A549 (cell line): ENCODE data around the gene RBMS3.

Source experiments
- CTCF ChIP-seq: fragments of >200 bp; sonication (Bioruptor Twin); formaldehyde crosslinking; IDR thresholded peaks from 3 replicates; pipeline ENCODE4 v1.5.1; 2016
- HOXB13 ChIP-seq: fragments of 250-450 bp; sonication (Bioruptor Pico); IDR thresholded peaks from 2 replicates; pipeline ENCODE4 v1.5.0; 2020; ENCODE audit warnings: low read depth, mild to moderate bottlenecking, moderate library complexity
- NR3C1 ChIP-seq: fragments of >200 bp; sonication (Bioruptor Twin); formaldehyde crosslinking; IDR thresholded peaks from 3 replicates; pipeline ENCODE4 v1.6.1; 2017
- POLR2A ChIP-seq: IDR thresholded peaks from 2 replicates; pipeline ENCODE4 v1.6.1; 2012; ENCODE audit warnings: mild to moderate bottlenecking, low read length
- TF ChIP-seq, protein P1 (sequence below): fragments of 450-650 bp; IDR thresholded peaks from 2 replicates; pipeline ENCODE4 v1.6.1; 2014; ENCODE audit warnings: antibody characterized with exemption
- TF ChIP-seq, protein P2 (sequence below): fragments of 250-450 bp; sonication (Bioruptor Pico); IDR thresholded peaks from 2 replicates; pipeline ENCODE4 v1.5.0; 2021; ENCODE audit warnings: mild to moderate bottlenecking, moderate library complexity, borderline replicate concordance

GRCh38 chr3:29263476-29263875 lies 17.4 kb upstream of the RBMS3 start:
- no peak for TF ChIP-seq CTCF
- TF ChIP-seq, protein P1, sequence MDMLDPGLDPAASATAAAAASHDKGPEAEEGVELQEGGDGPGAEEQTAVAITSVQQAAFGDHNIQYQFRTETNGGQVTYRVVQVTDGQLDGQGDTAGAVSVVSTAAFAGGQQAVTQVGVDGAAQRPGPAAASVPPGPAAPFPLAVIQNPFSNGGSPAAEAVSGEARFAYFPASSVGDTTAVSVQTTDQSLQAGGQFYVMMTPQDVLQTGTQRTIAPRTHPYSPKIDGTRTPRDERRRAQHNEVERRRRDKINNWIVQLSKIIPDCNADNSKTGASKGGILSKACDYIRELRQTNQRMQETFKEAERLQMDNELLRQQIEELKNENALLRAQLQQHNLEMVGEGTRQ = no peak
- TF ChIP-seq, protein P2, sequence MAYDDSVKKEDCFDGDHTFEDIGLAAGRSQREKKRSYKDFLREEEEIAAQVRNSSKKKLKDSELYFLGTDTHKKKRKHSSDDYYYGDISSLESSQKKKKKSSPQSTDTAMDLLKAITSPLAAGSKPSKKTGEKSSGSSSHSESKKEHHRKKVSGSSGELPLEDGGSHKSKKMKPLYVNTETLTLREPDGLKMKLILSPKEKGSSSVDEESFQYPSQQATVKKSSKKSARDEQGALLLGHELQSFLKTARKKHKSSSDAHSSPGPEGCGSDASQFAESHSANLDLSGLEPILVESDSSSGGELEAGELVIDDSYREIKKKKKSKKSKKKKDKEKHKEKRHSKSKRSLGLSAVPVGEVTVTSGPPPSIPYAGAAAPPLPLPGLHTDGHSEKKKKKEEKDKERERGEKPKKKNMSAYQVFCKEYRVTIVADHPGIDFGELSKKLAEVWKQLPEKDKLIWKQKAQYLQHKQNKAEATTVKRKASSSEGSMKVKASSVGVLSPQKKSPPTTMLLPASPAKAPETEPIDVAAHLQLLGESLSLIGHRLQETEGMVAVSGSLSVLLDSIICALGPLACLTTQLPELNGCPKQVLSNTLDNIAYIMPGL (CRISPR knock-in tag) = no peak
- no peak for TF ChIP-seq HOXB13 (CRISPR knock-in tag)
- no peak for TF ChIP-seq NR3C1
- no peak for TF ChIP-seq POLR2A
